Glutamatergic neuron (in vitro differentiated cells): ENCODE results near the gene FFAR1. TPM values are rescaled to one million over a fixed set of nuclear protein-coding genes. Genes with fewer than 3 reads are reported as not detected.
"Not testable (repeated sequence)": the region's sequence is repeated elsewhere in the genome, so short reads cannot be mapped to it uniquely, and the experiment has no call there.

Experiments used
- DNase-seq: peaks from one replicate; pipeline ENCODE4 v3.0.0; 2022
- H3K27ac Mint-ChIP-seq: one replicate; pipeline ENCODE4 v1.8.0; 2020; ENCODE audit warnings: mild to moderate bottlenecking, mixed read lengths, inconsistent platforms; ENCODE audit not compliant: unreplicated experiment
- H3K27me3 Mint-ChIP-seq: one replicate; pipeline ENCODE4 v1.8.0; 2020; ENCODE audit warnings: mild to moderate bottlenecking, moderate library complexity, mixed read lengths, inconsistent platforms; ENCODE audit not compliant: unreplicated experiment
- H3K36me3 Mint-ChIP-seq: one replicate; pipeline ENCODE4 v1.8.0; 2020; ENCODE audit warnings: mild to moderate bottlenecking, mixed read lengths, inconsistent platforms; ENCODE audit not compliant: unreplicated experiment
- H3K4me1 Mint-ChIP-seq: one replicate; pipeline ENCODE4 v1.8.0; 2020; ENCODE audit warnings: mild to moderate bottlenecking, low read depth, mixed read lengths, inconsistent platforms; ENCODE audit not compliant: unreplicated experiment
- H3K4me3 Mint-ChIP-seq: one replicate; pipeline ENCODE4 v1.8.0; 2020; ENCODE audit warnings: mild to moderate bottlenecking, mixed read lengths, inconsistent platforms; ENCODE audit not compliant: unreplicated experiment
- H3K9me3 Mint-ChIP-seq: one replicate; pipeline ENCODE4 v1.8.0; 2020; ENCODE audit warnings: mild to moderate bottlenecking, moderate library complexity, mixed read lengths, inconsistent platforms; ENCODE audit not compliant: unreplicated experiment
- total RNA-seq: library from RNA; stranded (reverse); fragmentation: NEBNext Ultra II Directional; extraction: Animal tissue kit (Norgen Biotek cat#: 25700); gene quantifications from one replicate; pipeline ENCODE4 v1.2.1, GENCODE V29; 2021; ENCODE audit not compliant: unreplicated experiment
- TF ChIP-seq, protein P1 (sequence below): fragments of 200-600 bp; sonication (generic); IDR thresholded peaks from one replicate; pipeline ENCODE4 v1.5.0; 2021; ENCODE audit not compliant: partially characterized antibody, unreplicated experiment

Gene FFAR1
- total RNA-seq, 1 donor from 2014 or later: not detected

DNA sequence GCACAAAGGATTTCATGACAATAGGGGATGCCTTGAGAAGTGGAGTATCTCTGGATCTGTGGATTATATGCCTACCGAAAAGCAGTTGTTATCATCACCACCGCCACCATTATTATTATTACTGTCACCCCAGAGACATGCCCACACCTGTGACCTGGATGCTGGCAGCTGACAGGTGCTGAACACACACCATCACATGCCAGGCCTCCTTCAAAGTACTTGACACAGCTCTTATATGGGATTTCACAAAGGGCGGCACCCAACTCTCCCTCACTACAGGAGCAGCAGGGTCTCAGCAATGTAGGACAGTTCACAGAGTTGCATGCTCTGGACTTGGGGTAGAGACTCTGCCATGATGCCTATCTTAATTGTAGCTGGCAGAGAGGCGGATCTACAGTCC is 17.6 kb downstream of the FFAR1 start:
- Mint-ChIP-seq H3K27ac (no peak overlapping the region), H3K36me3 (no peaks in the 10 kb centered on the region), H3K4me3 (no peak overlapping the region), H3K27me3 (no peaks in the 10 kb centered on the region), H3K4me1 (no peaks in the 10 kb centered on the region), H3K9me3 (no peaks in the 10 kb centered on the region)
- no peak for DNase-seq
- TF ChIP-seq, protein P1, sequence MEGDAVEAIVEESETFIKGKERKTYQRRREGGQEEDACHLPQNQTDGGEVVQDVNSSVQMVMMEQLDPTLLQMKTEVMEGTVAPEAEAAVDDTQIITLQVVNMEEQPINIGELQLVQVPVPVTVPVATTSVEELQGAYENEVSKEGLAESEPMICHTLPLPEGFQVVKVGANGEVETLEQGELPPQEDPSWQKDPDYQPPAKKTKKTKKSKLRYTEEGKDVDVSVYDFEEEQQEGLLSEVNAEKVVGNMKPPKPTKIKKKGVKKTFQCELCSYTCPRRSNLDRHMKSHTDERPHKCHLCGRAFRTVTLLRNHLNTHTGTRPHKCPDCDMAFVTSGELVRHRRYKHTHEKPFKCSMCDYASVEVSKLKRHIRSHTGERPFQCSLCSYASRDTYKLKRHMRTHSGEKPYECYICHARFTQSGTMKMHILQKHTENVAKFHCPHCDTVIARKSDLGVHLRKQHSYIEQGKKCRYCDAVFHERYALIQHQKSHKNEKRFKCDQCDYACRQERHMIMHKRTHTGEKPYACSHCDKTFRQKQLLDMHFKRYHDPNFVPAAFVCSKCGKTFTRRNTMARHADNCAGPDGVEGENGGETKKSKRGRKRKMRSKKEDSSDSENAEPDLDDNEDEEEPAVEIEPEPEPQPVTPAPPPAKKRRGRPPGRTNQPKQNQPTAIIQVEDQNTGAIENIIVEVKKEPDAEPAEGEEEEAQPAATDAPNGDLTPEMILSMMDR: no peak

DNA sequence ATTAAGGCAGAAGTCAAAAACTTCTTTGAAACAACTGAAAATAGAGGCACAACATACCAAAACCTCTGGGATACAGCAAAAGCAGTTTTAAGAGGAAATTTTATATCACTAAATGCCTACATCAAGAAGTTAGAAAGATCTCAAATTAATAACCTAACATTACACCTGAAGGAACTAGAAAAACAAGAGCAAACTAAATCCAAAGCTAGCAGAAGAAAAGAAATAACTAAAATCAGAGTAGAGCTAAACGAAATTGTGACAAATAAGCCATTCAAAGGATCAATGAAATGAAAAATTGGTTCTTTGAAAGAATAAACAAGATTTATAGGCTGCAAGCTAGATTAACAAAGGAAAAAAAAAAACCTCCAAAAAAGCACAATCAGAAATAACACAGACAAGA is 20.7 kb downstream of the FFAR1 start:
- H3K36me3 Mint-ChIP-seq: no peaks in the 10 kb centered on the region

DNA sequence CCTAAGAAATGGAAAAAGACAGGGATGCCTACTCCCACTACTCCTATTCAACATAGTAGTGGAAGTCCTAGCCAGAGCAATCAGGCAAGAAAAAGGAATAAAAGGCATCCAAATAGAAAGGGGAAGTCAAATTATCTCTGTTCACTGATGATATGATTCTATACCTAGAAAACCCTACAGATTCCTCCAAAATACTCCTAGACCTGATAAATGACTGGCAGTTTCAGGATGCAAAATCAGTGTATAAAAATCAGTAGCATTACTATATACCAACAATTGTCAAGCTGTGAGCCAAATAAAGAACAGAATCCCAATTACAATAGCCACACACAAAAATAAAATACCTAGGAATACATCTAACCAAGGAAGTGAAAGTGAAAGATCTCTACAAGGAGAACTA is 21.8 kb downstream of the FFAR1 start:
- Mint-ChIP-seq H3K9me3 (peaks cover 2% of the 10 kb centered on the region), H3K4me3 (no peak overlapping the region)

More for the DNA sequence above, 20.7 kb downstream of the FFAR1 start:
- no peaks in the 10 kb centered on the region for H3K4me1 Mint-ChIP-seq
- TF ChIP-seq, protein P1: no peak
- H3K9me3 Mint-ChIP-seq: no peaks in the 10 kb centered on the region
- H3K27me3 Mint-ChIP-seq: no peaks in the 10 kb centered on the region
- DNase-seq: no peak
- no peak overlapping the region for H3K27ac Mint-ChIP-seq
- H3K4me3 Mint-ChIP-seq: no peak overlapping the region

DNA sequence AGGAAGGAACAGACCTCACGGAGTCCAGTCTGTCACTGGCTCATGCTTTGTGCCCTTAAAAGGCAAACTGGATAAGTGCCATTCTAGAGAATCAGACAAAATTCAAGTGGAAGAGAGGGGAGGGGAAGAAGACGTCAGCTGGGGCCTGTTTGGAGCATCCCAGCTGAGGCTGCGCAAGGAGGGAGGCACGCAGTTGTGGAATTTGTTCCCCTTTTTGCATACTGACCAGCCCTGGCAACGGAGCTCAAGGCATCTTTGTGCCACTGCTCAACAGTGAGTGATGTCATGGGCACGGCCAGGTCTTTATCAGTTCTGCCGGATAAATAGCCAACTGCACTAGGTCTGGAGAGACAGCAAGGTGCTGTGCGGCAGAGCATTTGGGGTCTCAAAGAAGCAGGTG is 23.0 kb downstream of the FFAR1 start, which contains the start of gene GPR42:
GPR42 (plus strand) TSS at position 347 of the 400 bp plus-strand sequence. CDS start 292 bp downstream, outside the sequence.
- DNase-seq: no peak
- Mint-ChIP-seq H3K27ac (no peak within 1 kb of the TSS), H3K9me3 (peaks cover 3% of the 10 kb centered on the region), H3K4me3 (no peak within 1 kb of the TSS), H3K4me1 (no peaks in the 10 kb centered on the region), H3K36me3 (peaks cover 5% of the 10 kb centered on the region), H3K27me3 (peaks cover 2% of the 10 kb centered on the region)
- TF ChIP-seq, protein P1: no peak

More for the DNA sequence above, 21.8 kb downstream of the FFAR1 start:
- Mint-ChIP-seq H3K27ac (no peak overlapping the region), H3K27me3 (no peaks in the 10 kb centered on the region), H3K36me3 (no peaks in the 10 kb centered on the region), H3K4me1 (no peaks in the 10 kb centered on the region)
- TF ChIP-seq, protein P1: no peak
- DNase-seq: no peak

DNA sequence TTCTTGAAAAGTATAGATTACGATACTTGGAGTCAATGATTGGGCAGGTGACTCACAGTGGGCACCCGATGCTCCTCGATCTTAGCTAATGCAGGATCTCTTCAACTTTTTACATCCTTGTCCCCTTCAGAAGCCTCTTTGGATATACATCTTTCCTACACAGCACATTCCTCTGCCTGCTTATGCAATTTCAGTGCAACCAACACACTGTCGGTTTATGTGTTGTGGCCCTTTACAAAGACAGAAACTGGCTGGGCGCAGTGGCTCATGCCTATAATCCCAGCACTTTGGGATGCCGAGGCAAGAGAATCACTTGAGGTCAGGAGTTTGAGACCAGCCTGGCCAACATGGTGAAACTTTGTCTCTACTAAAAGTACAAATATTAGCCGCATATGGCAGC is 25.8 kb downstream of the FFAR1 start:
- H3K27me3 Mint-ChIP-seq: peaks cover 5% of the 10 kb centered on the region
- no peak overlapping the region for H3K27ac Mint-ChIP-seq
- no peaks in the 10 kb centered on the region for H3K4me1 Mint-ChIP-seq
- H3K4me3 Mint-ChIP-seq: no peak overlapping the region
- TF ChIP-seq, protein P1: no peak
- no peak for DNase-seq
- H3K9me3 Mint-ChIP-seq: peaks cover 3% of the 10 kb centered on the region
- peaks cover 5% of the 10 kb centered on the region for H3K36me3 Mint-ChIP-seq

DNA sequence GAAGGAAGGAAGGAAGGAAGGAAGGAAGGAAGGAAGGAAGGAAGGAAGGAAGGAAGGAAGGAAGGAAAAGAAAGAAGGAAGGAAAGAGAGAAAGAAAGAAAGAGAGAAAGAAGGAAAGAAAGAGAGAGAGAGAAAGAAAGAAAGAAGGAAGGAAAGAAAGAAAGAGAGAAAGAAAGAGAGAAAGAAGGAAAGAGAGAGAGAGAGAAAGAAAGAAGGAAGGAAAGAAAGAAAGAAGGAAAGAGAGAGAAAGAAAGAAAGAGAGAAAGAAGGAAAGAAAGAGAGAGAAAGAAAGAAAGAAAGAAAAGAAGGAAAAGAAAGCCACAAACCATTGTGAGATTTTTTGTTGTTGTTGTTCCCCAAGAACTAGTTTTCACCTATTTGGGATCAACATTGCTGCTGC is 26.3 kb downstream of the FFAR1 start:
- not testable (repeated sequence) for H3K27me3 Mint-ChIP-seq, H3K4me3 Mint-ChIP-seq, H3K27ac Mint-ChIP-seq, DNase-seq, H3K4me1 Mint-ChIP-seq, H3K9me3 Mint-ChIP-seq, H3K36me3 Mint-ChIP-seq
